Endothelial cell of umbilical vein (primary cell): ENCODE measurements around the gene RBMS3. TPM values are rescaled to one million over a fixed set of nuclear protein-coding genes. Genes with fewer than 3 reads are reported as not detected.

ENCODE experiments used
- BruUV-seq: library from RNA; stranded (reverse); fragments of 400-500 nt; replicated peaks from 2 replicates; lab custom pipeline; 2021; lab: Mats Ljungman, UMichigan
- CTCF ChIA-PET: fragments of 300-600, 350-600 bp; sonication (Branson Sonifier 250); formaldehyde crosslinking; loops from one replicate; lab custom pipeline; 2021; ENCODE audit warnings: antibody characterized with exemption, inconsistent platforms; lab: Charles Lee
- POLR2A ChIA-PET: fragments of 300-600, 350-600 bp; sonication (Branson Sonifier 250); formaldehyde crosslinking; loops from one replicate; lab custom pipeline; 2021; ENCODE audit warnings: antibody characterized with exemption, inconsistent platforms; lab: Charles Lee
- DNase-seq: peaks from one replicate; pipeline ENCODE4 v3.0.0-alpha.2; 2011; ENCODE audit warnings: low read depth, low spot score
- FAIRE-seq: peaks from 2 replicates; lab custom pipeline; 2011; peaks lifted over from hg19 to GRCh38; lab: Jason Lieb, UNC
- H2AFZ ChIP-seq: 2 replicates; pipeline ENCODE4 v1.6.0; 2012; ENCODE audit warnings: low read depth, low read length, control low read depth, inconsistent platforms
- H3K27ac ChIP-seq: 2 replicates; pipeline ENCODE4 v1.5.1; 2011; ENCODE audit warnings: low read depth, mild to moderate bottlenecking, control low read depth, low read length, moderate library complexity; ENCODE audit not compliant: insufficient read depth
- H3K27me3 ChIP-seq, 2 experiments: 2 replicates each; pipeline versions ENCODE4 v1.6.0 to v1.6.1; 2011; ENCODE audit warnings: low read length in 2 of 2, mixed read lengths in 1 of 2; ENCODE audit not compliant: control insufficient read depth in 2 of 2, insufficient read depth in 2 of 2
- H3K36me3 ChIP-seq, 2 experiments: 2 replicates in 1 of 2; 3 replicates in 1 of 2; pipeline ENCODE4 v1.5.1; 2011; ENCODE audit warnings: low read length in 2 of 2, mild to moderate bottlenecking in 1 of 2, moderate library complexity in 1 of 2; ENCODE audit not compliant: control insufficient read depth in 2 of 2, insufficient read depth in 2 of 2; ENCODE audit errors: extremely low read depth in 1 of 2
- H3K4me1 ChIP-seq: 3 replicates; pipeline ENCODE4 v1.5.1; 2011; ENCODE audit warnings: mild to moderate bottlenecking, low read length; ENCODE audit not compliant: control insufficient read depth, insufficient read depth; ENCODE audit errors: extremely low read depth
- H3K4me2 ChIP-seq: 2 replicates; pipeline ENCODE4 v1.6.1; 2011; ENCODE audit warnings: low read length, control low read depth, mixed read lengths; ENCODE audit not compliant: insufficient read depth
- H3K4me3 ChIP-seq, 3 experiments: fragments of 200-600 bp in 1 of 3; sonication (generic), shearing (Covaris generic) in 1 of 3; replicated peaks in 1 of 3; 2 replicates each; pipeline ENCODE4 v1.5.1; 2011 to 2016; ENCODE audit warnings: control low read depth in 3 of 3, low read length in 3 of 3, mild to moderate bottlenecking in 2 of 3, inconsistent platforms in 1 of 3, low read depth in 1 of 3, moderate library complexity in 1 of 3; ENCODE audit not compliant: insufficient read depth in 1 of 3
- H3K79me2 ChIP-seq: 2 replicates; pipeline ENCODE4 v1.6.0; 2012; ENCODE audit warnings: low read length, inconsistent platforms; ENCODE audit not compliant: control insufficient read depth, insufficient read depth
- H3K9ac ChIP-seq: replicated peaks from 2 replicates; pipeline ENCODE3; 2011; ENCODE audit warnings: low read length, control low read depth; ENCODE audit not compliant: insufficient read depth; ENCODE audit errors: extremely low read depth
- H3K9me1 ChIP-seq: replicated peaks from 3 replicates; pipeline ENCODE4 v1.6.0; 2011; ENCODE audit warnings: mild to moderate bottlenecking, low read length; ENCODE audit not compliant: control insufficient read depth, insufficient read depth; ENCODE audit errors: extremely low read depth
- H3K9me3 ChIP-seq: replicated peaks from 2 replicates; pipeline ENCODE4 v1.5.1; 2012; ENCODE audit warnings: low read length, inconsistent platforms; ENCODE audit not compliant: control insufficient read depth, insufficient read depth
- H4K20me1 ChIP-seq: replicated peaks from 2 replicates; pipeline ENCODE3; 2011; ENCODE audit warnings: mild to moderate bottlenecking, low read length; ENCODE audit not compliant: control insufficient read depth, insufficient read depth; ENCODE audit errors: extremely low read depth
- CTCF ChIP-seq, 2 donors: IDR thresholded peaks; 1 replicate in 1 of 2; 2 replicates in 1 of 2; pipeline ENCODE4 v1.5.1; 2011; ENCODE audit warnings: low read length in 2 of 2, mild to moderate bottlenecking in 2 of 2, moderate library complexity in 2 of 2, control low read depth in 1 of 2, inconsistent platforms in 1 of 2, low read depth in 1 of 2; ENCODE audit not compliant: insufficient read depth in 1 of 2; ENCODE audit errors: extremely low read depth in 1 of 2
- EZH2 ChIP-seq: IDR thresholded peaks from 2 replicates; pipeline ENCODE4 v1.6.1; 2012; ENCODE audit warnings: borderline replicate concordance, low read depth, mild to moderate bottlenecking, moderate library complexity, low read length, inconsistent platforms; ENCODE audit not compliant: severe bottlenecking
- FOS ChIP-seq: IDR thresholded peaks from 2 replicates; pipeline ENCODE4 v1.6.1; 2011; ENCODE audit warnings: mild to moderate bottlenecking, low read length, moderate library complexity, borderline replicate concordance; ENCODE audit not compliant: insufficient read depth
- GATA2 ChIP-seq: IDR thresholded peaks from 2 replicates; pipeline ENCODE4 v1.7.0; 2011; ENCODE audit warnings: low read depth, mild to moderate bottlenecking, moderate library complexity, mixed read lengths, low read length; ENCODE audit not compliant: insufficient read length, insufficient read depth
- JUN ChIP-seq: IDR thresholded peaks from 2 replicates; pipeline ENCODE4 v1.6.1; 2011; ENCODE audit warnings: borderline replicate concordance, low read depth; ENCODE audit not compliant: insufficient read length, insufficient read depth
- MYC ChIP-seq: IDR thresholded peaks from one replicate; pipeline ENCODE4 v1.6.1; 2011; ENCODE audit warnings: mild to moderate bottlenecking, low read depth, low read length
- POLR2A ChIP-seq: IDR thresholded peaks from 2 replicates; pipeline ENCODE4 v1.6.1; 2012; ENCODE audit warnings: low read depth, mild to moderate bottlenecking, control low read depth, low read length
- POLR2AphosphoS5 ChIP-seq: IDR thresholded peaks from 2 replicates; pipeline ENCODE4 v1.6.1; 2012; ENCODE audit warnings: low read depth, mild to moderate bottlenecking, control low read depth, low read length, moderate library complexity; ENCODE audit not compliant: insufficient read depth
- dilution Hi-C: fragments of 300-500 bp; cut with MboI; formaldehyde crosslinking; loops from one replicate; pipeline ENCODE4 v1.15.0; 2019; ENCODE audit warnings: low sequenced_read_pairs; ENCODE audit not compliant: extremely low pct_ligation_motif_present
- intact Hi-C: fragments of 100-400 bp; cut with micrococcal nuclease; formaldehyde crosslinking; loops from one replicate; pipeline ENCODE4 v1.10.0; 2022
- polyA plus RNA-seq, 4 experiments: library from polyadenylated mRNA; depleted of rRNA in 3 of 4; stranded (reverse) in 3 of 4; unstranded in 1 of 4; fragments of >200 nt; gene quantifications; 2 replicates each; pipeline versions ENCODE4 v1.2.1 to v1.2.3, GENCODE V29; 2011 to 2012; ENCODE audit warnings: missing spikeins in 1 of 4
- total RNA-seq: library from RNA; stranded (reverse); gene quantifications from 2 replicates; pipeline ENCODE4 v1.2.3, GENCODE V29; 2021
- TF ChIP-seq, protein P1 (sequence below): IDR thresholded peaks from 2 replicates; pipeline ENCODE4 v1.6.1; 2011; ENCODE audit not compliant: insufficient read depth, insufficient read length

The RBMS3 gene
- total and polyA plus RNA-seq, 2 donors (not counting 3 experiments of a cell fraction or from before 2014, with no cell fraction given), result 13.6 to 42.3 TPM

DNA sequence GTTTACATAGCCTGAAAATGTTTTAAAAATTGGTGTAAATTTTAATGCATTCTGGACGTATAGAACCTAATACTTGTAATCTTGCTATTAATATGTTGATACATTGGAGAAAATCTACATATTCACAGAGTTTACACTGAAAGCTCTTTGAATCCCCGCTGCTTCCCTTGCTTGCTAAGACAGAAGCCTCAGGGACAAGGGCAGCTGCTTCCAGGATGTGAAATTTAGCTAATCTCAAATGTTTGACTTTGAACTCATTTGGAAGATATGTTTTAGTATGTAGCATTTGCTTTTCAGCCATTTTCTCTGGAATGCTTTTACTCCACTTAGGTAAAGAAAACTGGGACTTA, 172.0 kb downstream of the RBMS3 start:
- TF ChIP-seq POLR2A (no peak), JUN (no peak), EZH2 (no peak), FOS (no peak), POLR2AphosphoS5 (no peak), MYC (no peak), CTCF (IDR thresholded peaks at IDR 0.05; ENCODE audit: extremely low read depth in 1 of 2, insufficient read depth in 1 of 2, low read depth in 1 of 2, low read length in 2 of 2) (no peak), GATA2 (no peak)
- TF ChIP-seq, protein P1, sequence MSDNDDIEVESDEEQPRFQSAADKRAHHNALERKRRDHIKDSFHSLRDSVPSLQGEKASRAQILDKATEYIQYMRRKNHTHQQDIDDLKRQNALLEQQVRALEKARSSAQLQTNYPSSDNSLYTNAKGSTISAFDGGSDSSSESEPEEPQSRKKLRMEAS, result no peak
- CTCF ChIA-PET, result interaction anchor here (1.0 to 1.4 kb wide), 3 partner anchors 29 to 536 kb away, joined by 3 read pairs; no protein-coding TSS in a partner anchor
- dilution Hi-C loops, result no loop called here

More for the DNA sequence above, 172.0 kb downstream of the RBMS3 start:
- no peaks in the 10 kb centered on the region for H3K27me3 ChIP-seq
- no peak overlapping the region for H2AFZ ChIP-seq
- no peak overlapping the region for H3K9ac ChIP-seq
- no peaks in the 10 kb centered on the region for H3K36me3 ChIP-seq
- H3K4me3 ChIP-seq, result no peak overlapping the region
- no peak overlapping the region for H3K27ac ChIP-seq
- H3K9me3 ChIP-seq, result no peaks in the 10 kb centered on the region
- POLR2A ChIA-PET, result no interaction called here
- no peak overlapping the region for H3K4me2 ChIP-seq
- H4K20me1 ChIP-seq, result no peaks in the 10 kb centered on the region
- H3K4me1 ChIP-seq, result no peaks in the 10 kb centered on the region
- H3K79me2 ChIP-seq, result no peaks in the 10 kb centered on the region
- no peaks in the 10 kb centered on the region for H3K9me1 ChIP-seq
- intact Hi-C loops, result no loop called here
- FAIRE-seq, result no peak
- BruUV-seq, result no TSS peak
- no peak for DNase-seq
